AG10803 (cell line): ENCODE data around the gene NPIPB9.
A peak's percentile ranks its signal among the peaks of the same experiment; 100 is the strongest.
"Not testable (repeated sequence)": the region's sequence is repeated elsewhere in the genome, so short reads cannot be mapped to it uniquely, and the experiment has no call there.

Experiments used
- DNase-seq: peaks from one replicate; pipeline ENCODE4 v3.0.0; 2010; ENCODE audit warnings: low read depth
- H3K4me3 ChIP-seq: 2 replicates; pipeline ENCODE4 v1.5.1; 2011; ENCODE audit warnings: mild to moderate bottlenecking, low read length, control low read depth

NPIPB9 gene

DNA sequence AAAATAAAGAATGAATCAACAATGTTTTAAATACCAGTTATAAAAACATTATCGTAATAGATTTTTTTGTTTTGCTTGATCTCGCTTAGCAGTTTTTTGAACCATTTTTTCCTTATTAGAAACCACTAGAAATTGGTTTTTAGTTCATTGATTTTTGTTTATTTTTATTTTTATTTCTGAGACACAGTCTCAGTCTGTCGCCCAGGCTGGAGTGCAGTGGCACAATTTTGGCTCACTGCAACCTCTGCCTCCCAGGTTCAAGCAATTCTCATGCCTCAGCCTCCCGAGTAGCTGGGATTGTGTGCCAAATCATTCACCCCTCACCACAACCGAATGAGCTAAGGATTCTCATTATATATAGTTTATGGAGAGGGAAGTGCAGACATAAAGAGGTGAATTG, at the start of gene NPIPB9:
Gene NPIPB9, plus strand, starts transcription at position 301 of the 400 bp plus-strand sequence.
- not testable (repeated sequence) for DNase-seq, H3K4me3 ChIP-seq

DNA sequence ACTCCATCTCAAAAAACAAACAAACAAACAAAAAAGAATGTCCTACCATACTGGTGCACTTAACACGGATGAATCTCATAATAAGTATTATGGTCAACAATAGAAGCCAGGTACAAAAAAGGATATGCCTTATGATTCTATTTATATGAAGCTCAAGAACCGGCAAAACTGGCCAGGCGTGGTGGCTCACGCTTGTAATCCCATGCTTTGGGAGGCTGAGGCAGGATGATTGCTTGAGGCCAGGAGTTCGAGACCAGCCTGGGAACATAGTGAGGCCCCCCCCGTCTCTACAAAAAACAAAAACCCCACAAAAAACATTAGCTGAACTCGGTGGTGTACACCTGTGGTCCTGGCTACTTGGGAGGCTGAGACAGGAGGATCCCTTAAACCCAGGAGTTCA, 47.3 kb upstream of the NPIPB9 start:
- H3K4me3 ChIP-seq, DNase-seq: not testable (repeated sequence)

DNA sequence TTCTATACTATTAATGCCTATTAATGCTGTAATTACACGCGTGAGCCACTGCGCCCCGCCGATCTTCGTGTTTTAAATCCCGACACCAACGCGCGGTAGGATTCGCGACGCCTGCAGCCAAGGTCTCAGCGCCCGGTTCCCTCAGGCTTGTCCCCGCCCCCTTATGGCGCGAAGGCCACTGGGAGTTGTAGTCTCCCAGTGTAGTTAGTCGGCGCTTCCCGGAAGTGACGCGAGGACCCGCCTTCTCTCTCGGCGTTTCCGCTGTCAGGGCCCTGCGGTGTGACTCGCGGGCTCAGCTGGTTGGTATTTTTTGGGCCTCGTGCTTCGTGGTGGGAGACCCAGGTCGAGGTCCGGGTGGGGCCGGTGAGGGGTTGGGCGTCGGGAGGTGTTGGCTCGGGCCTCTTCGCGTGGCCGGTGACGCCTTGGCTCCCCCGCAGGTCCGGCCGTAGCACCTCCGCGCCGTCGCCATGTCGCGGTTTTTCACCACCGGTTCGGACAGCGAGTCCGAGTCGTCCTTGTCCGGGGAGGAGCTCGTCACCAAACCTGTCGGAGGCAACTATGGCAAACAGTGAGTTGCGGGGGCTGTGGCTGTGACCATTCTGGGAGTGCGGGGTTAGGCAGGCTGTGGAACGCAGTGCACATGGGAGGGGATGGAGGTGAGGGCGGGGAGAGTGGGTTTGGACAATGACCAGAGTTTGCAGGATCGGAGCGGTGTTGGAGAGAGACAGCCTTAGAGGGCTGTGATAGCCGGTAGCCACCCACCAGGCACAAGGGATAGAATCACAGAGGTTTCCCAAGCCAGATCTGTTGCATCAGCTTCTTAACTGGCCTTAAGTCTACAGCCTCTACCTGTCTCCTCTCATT, 40.1 kb upstream of the NPIPB9 start, which contains the start of gene EIF3C:
Gene EIF3C, plus strand, starts transcription at position 245 of the 864 bp plus-strand sequence. Its CDS starts 223 bp downstream, at position 468.
- peak within 1 kb of the TSS; percentile 46 for H3K4me3 ChIP-seq
- DNase-seq: not testable (repeated sequence)

DNA sequence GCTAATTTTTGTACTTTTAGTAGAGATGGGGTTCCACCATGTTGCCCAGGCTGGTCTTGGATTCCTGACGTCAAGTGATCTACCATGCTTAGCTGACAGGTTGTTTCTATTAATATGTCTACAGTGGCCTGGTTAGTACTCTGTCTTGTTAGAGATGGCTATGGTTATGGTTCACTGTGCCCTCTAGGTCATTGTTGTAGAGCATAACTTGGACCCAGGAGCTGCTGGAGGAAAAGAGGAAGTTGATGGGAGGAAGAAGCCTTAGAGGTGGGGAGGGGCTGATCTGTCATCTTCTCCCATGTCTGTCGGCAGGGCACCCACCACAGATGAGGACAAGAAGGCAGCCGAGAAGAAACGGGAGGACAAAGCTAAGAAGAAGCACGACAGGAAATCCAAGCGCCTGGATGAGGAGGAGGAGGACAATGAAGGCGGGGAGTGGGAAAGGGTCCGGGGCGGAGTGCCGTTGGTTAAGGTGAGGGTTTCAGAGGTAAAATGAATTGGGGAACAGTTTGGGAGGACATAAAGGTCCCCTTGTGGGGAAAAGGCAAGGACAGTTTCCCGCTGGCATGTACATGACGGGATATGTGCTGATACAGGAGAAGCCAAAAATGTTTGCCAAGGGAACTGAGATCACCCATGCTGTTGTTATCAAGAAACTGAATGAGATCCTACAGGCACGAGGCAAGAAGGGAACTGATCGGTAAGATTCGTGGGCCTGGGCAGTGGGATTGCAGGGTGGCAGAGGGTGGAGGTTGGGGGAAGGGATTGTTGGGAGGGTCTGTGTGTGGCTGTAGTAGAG, 28.5 kb upstream of the NPIPB9 start:
- DNase-seq, H3K4me3 ChIP-seq: not testable (repeated sequence)

DNA sequence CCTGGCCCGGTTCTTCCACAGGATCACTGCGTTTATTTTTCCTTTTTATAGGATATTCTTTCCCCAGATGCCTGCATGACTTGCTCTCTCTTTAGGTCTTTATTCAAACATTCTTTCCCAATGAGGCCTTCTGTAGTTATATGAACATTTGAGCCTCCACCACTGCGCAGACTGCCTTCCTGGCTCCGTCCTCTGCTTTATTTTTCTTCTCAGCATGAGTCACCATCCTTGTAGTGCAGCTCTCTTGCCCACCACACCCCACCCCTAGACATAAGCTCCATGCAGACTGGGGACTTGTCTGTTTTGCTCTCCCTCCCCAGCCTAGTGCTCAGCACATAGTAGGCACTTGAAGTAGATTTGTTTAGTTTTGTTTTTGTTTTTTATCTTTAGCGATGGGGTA, 20.3 kb upstream of the NPIPB9 start:
- DNase-seq, H3K4me3 ChIP-seq: not testable (repeated sequence)

DNA sequence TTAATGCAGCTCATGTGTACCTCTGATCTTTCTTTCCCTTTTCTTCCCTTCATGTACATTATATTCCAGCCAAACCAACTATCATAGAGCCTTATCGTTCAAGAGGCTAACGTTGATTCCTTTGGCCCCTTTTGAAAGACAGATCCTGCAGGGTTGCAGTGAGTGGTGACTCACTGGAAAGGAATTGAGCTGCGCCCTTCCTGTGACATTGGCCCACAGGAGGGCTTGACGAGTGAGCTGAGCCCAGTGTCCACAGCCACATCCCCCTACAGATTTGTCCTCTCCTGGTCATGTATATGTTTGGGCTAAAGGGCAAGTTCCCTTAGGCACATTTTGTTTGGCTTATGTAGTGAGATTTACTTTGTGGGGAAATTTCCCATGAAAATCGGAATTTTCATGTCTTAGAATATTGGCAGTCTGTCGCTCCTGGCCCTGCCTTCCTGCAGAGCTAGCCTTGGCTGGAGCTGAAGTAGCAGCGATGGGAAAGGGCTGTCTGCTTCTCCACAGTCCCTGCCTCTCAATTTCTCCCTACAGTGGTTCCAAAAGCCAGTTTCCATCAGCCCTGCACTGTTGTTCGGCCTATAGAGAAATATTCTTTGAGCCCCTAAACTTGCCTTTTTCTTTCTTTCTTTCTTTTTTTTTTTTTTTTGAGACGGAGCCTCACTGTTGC, 19.0 kb upstream of the NPIPB9 start:
- DNase-seq, H3K4me3 ChIP-seq: not testable (repeated sequence)

DNA sequence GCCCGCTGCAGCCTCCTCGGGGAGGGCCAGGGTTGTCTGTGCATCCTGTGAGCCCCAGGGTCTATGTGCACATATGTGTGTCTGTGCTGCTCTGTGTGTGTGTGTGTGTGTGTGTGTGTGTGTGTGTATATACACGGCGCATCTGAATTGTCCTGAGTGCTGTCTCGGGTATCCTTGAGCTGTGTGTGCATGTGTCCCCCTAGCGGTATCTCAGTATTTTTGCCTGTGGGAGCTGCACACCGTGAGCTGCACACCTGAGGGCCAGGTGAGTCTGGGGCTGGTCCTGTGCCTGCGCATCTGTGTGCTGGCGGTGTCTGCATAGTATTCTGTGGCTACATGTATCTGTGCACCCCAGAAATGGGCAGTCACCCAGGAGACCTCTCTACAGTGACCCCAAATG, 11.8 kb upstream of the NPIPB9 start:
- not testable (repeated sequence) for DNase-seq, H3K4me3 ChIP-seq

DNA sequence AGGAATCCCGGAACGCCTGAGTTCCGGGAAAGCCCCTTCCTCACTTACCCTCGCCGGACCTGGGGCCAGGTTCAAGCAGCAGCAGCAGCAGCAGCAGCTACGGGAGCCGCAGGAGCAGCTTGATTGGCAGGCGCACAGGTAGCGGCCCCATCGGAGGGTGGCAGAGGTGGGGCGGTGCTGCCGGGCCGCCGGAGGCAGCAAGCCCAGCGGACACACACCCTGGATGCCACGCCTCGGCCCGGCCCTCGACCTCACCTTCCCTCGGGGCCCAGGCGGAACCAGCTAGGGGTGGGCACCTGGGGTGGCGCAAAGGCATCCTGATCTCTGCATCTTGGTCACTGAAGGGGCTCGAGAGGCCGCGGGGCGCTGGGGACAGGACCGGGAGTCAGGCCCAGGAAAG, 11.0 kb upstream of the NPIPB9 start:
- not testable (repeated sequence) for DNase-seq, H3K4me3 ChIP-seq

DNA sequence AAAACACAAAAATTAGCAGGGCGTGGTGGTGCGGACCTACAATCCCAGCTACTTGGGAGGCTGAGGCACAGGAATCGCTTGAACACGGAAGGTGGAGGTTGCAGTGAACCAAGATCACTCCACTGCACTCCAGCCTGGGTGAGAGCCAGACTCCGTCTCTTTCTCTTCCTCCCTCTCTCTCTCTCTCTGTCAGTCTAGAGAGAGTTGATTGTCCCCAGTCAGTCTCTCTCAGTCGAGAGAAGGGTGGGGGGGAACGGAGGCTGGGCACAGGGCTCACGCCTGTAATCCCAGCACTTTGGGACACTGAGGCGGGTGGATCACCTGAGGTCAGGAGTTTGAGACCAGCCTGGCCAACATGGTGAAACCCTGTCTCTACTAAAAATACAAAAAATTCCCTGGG, 10.3 kb upstream of the NPIPB9 start:
- H3K4me3 ChIP-seq, DNase-seq: not testable (repeated sequence)

DNA sequence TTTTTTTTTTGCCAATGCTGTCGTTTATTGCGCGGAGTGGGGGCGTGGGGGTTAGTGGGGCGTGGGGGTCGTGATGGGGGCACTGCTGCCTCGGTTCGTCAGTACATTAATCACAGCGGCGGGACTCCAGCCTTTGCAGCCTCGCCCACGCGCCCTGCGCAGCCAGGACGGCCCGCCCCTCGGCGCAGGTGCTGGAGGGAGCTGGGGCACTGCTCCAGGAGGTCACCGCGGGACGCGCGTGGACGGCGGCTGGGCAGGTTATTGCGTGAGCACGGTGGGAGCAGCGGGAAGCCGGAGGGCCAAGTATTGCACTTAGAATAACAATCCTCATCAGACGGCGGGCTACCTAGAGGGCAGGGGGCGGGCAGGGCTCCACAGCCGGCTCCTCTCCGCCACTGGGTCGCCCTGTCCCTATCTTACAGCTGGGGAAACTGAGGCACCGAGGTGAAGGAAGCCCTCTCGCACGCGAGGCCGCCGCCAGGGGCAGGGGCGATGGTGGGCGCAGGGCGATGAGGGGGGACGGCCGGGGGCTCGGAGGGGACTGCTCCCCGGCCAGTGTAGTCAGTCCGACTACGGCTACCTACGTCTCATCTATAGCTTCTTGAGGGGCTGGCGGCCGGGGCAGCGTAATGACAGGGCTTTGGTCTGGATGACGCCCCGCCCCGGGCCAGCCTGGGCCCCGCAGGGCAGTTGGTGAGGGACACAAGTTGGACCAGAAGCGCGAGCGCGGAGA, 4.8 kb upstream of the NPIPB9 start:
- H3K4me3 ChIP-seq, DNase-seq: not testable (repeated sequence)

DNA sequence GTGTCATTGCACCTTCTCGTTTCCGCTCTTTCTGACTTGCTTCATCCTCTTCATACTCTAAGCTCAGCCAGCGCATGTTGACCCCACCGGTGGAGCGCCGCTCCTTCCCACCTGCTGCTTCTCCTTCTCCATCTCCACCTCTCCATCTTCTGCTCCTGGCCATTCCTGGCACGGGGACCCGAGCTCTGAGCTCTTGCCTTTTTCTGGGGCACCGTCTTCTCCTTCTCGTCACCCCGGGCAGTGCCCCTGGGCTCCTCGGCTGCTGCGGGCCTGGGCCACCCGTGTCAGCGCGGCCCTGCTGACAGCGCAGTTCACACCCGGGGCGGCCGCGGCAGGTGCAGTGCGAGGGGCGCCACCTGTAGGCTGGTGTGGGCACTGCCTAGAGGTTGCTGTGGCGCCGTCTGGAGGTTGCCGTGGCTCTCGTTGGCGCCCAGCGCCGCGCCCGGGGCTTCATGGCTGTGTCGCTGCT, 1.6 kb upstream of the NPIPB9 start:
- DNase-seq, H3K4me3 ChIP-seq: not testable (repeated sequence)

DNA sequence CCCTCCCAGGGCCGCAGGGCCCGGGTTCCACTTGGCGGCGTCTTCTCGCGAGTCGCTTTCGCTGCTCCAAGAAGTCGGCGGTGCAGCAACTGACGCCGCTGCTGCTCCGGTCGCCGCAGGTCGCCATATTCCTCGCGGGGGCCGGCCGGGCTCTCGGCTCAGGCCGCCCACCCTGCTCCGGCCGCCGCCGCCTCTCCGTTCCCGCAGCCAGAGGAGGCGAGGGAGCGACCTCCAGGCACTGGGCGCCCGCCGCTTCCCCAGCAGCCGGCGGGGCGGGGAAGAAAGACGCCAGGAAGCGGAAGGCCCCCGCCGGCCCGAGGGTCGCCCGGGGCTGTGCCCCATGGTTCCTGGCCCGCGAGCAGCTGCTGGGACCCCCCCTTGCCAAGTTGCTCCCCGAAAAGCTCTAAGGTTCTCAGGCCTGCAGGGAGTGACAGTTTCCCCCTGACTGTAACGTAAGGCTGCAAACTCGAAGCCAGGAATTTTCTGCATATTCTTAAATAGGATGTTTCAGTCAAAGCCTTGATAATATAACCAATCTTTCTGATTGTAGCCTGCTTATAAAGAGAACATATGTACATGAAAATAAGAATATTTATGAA, 1.0 kb upstream of the NPIPB9 start:
- not testable (repeated sequence) for H3K4me3 ChIP-seq, DNase-seq

DNA sequence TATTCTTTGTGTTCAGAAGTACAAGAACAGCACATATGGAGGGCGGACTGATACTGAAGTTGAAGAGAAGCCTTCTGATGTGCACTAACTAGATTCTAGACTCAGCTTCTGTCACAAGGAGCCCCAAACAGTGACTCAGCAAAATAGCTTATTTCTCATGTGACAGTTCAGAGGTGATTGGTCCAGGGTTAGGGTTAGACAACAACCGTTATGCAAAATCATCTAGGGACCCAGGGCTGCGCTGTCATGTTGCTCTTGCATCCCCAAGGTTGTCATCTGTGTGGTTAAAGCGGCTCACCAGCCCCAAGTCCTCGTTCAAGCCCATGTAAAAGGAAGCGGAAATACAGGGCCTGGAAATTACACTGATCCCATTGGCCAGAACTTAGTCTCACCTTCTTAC, 30.1 kb downstream of the NPIPB9 start:
- DNase-seq, H3K4me3 ChIP-seq: not testable (repeated sequence)

DNA sequence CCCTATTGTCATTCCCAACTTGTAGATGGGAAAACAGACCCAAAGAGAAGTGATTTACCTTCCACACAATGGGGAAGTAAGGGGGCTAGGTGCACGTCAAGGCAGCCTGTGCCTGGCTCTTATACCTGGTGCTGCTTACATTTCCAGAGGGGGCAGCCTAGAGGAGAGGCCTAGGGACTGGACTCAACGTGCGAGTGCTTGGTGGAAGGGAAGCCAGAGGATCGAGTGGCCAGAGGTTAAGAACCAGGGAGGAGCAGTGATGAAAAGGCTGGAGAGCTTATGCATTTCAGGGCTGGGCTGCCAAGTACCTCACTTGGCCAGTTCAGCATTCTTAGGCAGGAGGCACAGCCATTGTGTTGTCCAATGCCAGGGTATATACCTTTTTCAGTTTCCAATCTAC, 30.8 kb downstream of the NPIPB9 start:
- not testable (repeated sequence) for DNase-seq, H3K4me3 ChIP-seq
